Measurements from ENCODE around the gene SEL1L2.
A peak's percentile ranks its signal among the peaks of the same experiment; 100 is the strongest.

Gene SEL1L2

GRCh38 chr20:13858439-13858838 is 132.0 kb downstream of the SEL1L2 start:
- no peak overlapping the region for H3K9ac ChIP-seq
- no peak overlapping the region for H2AFZ ChIP-seq
- TF ChIP-seq CTCF (IDR thresholded peaks at IDR 0.05): no peak
- H3K9me3 ChIP-seq (ENCODE audit: control insufficient read depth, low read length): no peaks in the 10 kb centered on the region
- H3K27me3 ChIP-seq (ENCODE audit: control insufficient read depth, insufficient read depth, low read length): no peaks in the 10 kb centered on the region
- H3K27ac ChIP-seq: no peak overlapping the region
- H3K4me1 ChIP-seq: no peaks in the 10 kb centered on the region
- H3K79me2 ChIP-seq: no peaks in the 10 kb centered on the region
- no peak overlapping the region for H3K4me2 ChIP-seq (ENCODE audit: low read length)
- no peaks in the 10 kb centered on the region for H3K36me3 ChIP-seq (ENCODE audit: control insufficient read depth, insufficient read depth, low read length)
- H3K4me3 ChIP-seq (ENCODE audit: low read depth, low read length): no peak overlapping the region

GRCh38 chr20:13857961-13858360 is 132.5 kb downstream of the SEL1L2 start:
- H2AFZ ChIP-seq: no peak overlapping the region
- no peaks in the 10 kb centered on the region for H3K27me3 ChIP-seq (ENCODE audit: control insufficient read depth, insufficient read depth, low read length)
- H3K9ac ChIP-seq: no peak overlapping the region
- H3K9me3 ChIP-seq (ENCODE audit: control insufficient read depth, low read length): no peaks in the 10 kb centered on the region
- no peaks in the 10 kb centered on the region for H3K79me2 ChIP-seq
- no peak for TF ChIP-seq CTCF (IDR thresholded peaks at IDR 0.05)
- no peak overlapping the region for H3K27ac ChIP-seq
- no peaks in the 10 kb centered on the region for H3K4me1 ChIP-seq
- no peak overlapping the region for H3K4me2 ChIP-seq (ENCODE audit: low read length)
- H3K36me3 ChIP-seq (ENCODE audit: control insufficient read depth, insufficient read depth, low read length): no peaks in the 10 kb centered on the region
- no peak overlapping the region for H3K4me3 ChIP-seq (ENCODE audit: low read depth, low read length)

GRCh38 chr20:13857304-13857703 is 133.1 kb downstream of the SEL1L2 start:
- Histone ChIP-seq H2AFZ (peak overlapping the region; percentile 12), H3K4me1 (no peaks in the 10 kb centered on the region), H3K27me3 (ENCODE audit: control insufficient read depth, insufficient read depth, low read length) (no peaks in the 10 kb centered on the region), H3K9ac (no peak overlapping the region), H3K9me3 (ENCODE audit: control insufficient read depth, low read length) (no peaks in the 10 kb centered on the region), H3K27ac (no peak overlapping the region), H3K79me2 (no peaks in the 10 kb centered on the region), H3K4me2 (ENCODE audit: low read length) (no peak overlapping the region), H3K4me3 (ENCODE audit: low read depth, low read length) (no peak overlapping the region), H3K36me3 (ENCODE audit: control insufficient read depth, insufficient read depth, low read length) (no peaks in the 10 kb centered on the region)
- TF ChIP-seq CTCF (IDR thresholded peaks at IDR 0.05): no peak

- Histone ChIP-seq H3K27me3 (ENCODE audit: control insufficient read depth, insufficient read depth, low read length) (no peaks in the 10 kb centered on the region), H3K36me3 (ENCODE audit: control insufficient read depth, insufficient read depth, low read length) (no peaks in the 10 kb centered on the region), H3K79me2 (no peaks in the 10 kb centered on the region), H3K4me2 (ENCODE audit: low read length) (no peak overlapping the region), H3K4me3 (ENCODE audit: low read depth, low read length) (no peak overlapping the region), H3K9me3 (ENCODE audit: control insufficient read depth, low read length) (no peaks in the 10 kb centered on the region), H3K27ac (no peak overlapping the region), H3K4me1 (no peaks in the 10 kb centered on the region), H3K9ac (no peak overlapping the region), H2AFZ (no peak overlapping the region)
- TF ChIP-seq CTCF (IDR thresholded peaks at IDR 0.05): no peak
Measured at GRCh38 chr20:13856354-13856753, 134.1 kb downstream of the SEL1L2 start.

GRCh38 chr20:13855613-13856012 is 134.8 kb downstream of the SEL1L2 start:
- Histone ChIP-seq H2AFZ (no peak overlapping the region), H3K27me3 (ENCODE audit: control insufficient read depth, insufficient read depth, low read length) (no peaks in the 10 kb centered on the region), H3K27ac (no peak overlapping the region), H3K79me2 (no peaks in the 10 kb centered on the region), H3K36me3 (ENCODE audit: control insufficient read depth, insufficient read depth, low read length) (no peaks in the 10 kb centered on the region), H3K4me3 (ENCODE audit: low read depth, low read length) (no peak overlapping the region), H3K9ac (no peak overlapping the region), H3K4me2 (ENCODE audit: low read length) (no peak overlapping the region), H3K9me3 (ENCODE audit: control insufficient read depth, low read length) (no peaks in the 10 kb centered on the region), H3K4me1 (no peaks in the 10 kb centered on the region)
- no peak for TF ChIP-seq CTCF (IDR thresholded peaks at IDR 0.05)
